Measurements from ENCODE around the gene C3orf33.
"Not testable (repeated sequence)": the region's sequence is repeated elsewhere in the genome, so short reads cannot be mapped to it uniquely, and the experiment has no call there.

C3orf33 gene, protein sequence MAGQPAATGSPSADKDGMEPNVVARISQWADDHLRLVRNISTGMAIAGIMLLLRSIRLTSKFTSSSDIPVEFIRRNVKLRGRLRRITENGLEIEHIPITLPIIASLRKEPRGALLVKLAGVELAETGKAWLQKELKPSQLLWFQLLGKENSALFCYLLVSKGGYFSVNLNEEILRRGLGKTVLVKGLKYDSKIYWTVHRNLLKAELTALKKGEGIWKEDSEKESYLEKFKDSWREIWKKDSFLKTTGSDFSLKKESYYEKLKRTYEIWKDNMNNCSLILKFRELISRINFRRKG

GRCh38 chr3:155805802-155806618, at the start of gene C3orf33:
Gene C3orf33 (minus strand): TSS chr3:155806278. CDS start chr3:155806252, 26 bp downstream.
- DNase-seq (ENCODE audit: low read depth): peak; percentile 35
- TF ChIP-seq, protein P1, sequence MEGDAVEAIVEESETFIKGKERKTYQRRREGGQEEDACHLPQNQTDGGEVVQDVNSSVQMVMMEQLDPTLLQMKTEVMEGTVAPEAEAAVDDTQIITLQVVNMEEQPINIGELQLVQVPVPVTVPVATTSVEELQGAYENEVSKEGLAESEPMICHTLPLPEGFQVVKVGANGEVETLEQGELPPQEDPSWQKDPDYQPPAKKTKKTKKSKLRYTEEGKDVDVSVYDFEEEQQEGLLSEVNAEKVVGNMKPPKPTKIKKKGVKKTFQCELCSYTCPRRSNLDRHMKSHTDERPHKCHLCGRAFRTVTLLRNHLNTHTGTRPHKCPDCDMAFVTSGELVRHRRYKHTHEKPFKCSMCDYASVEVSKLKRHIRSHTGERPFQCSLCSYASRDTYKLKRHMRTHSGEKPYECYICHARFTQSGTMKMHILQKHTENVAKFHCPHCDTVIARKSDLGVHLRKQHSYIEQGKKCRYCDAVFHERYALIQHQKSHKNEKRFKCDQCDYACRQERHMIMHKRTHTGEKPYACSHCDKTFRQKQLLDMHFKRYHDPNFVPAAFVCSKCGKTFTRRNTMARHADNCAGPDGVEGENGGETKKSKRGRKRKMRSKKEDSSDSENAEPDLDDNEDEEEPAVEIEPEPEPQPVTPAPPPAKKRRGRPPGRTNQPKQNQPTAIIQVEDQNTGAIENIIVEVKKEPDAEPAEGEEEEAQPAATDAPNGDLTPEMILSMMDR (conservative IDR thresholded peaks at IDR 0.05; ENCODE audit: control insufficient read depth, insufficient read depth, low read depth, low read length): peak; percentile 46
- peak within 1 kb of the TSS; percentile 76 for H3K4me3 ChIP-seq (ENCODE audit: control insufficient read depth, low read depth, low read length)

GRCh38 chr3:155854141-155854940, 48.3 kb upstream of the C3orf33 start, which contains the start of gene SLC33A1:
Gene SLC33A1 (minus strand): TSS chr3:155854427. CDS start chr3:155853997, 430 bp downstream.
- H3K4me3 ChIP-seq (ENCODE audit: control insufficient read depth, low read depth, low read length): peak within 1 kb of the TSS; percentile 88
- TF ChIP-seq, protein P1 (conservative IDR thresholded peaks at IDR 0.05; ENCODE audit: control insufficient read depth, insufficient read depth, low read depth, low read length): no peak
- DNase-seq (ENCODE audit: low read depth): peak; percentile 100

DNA sequence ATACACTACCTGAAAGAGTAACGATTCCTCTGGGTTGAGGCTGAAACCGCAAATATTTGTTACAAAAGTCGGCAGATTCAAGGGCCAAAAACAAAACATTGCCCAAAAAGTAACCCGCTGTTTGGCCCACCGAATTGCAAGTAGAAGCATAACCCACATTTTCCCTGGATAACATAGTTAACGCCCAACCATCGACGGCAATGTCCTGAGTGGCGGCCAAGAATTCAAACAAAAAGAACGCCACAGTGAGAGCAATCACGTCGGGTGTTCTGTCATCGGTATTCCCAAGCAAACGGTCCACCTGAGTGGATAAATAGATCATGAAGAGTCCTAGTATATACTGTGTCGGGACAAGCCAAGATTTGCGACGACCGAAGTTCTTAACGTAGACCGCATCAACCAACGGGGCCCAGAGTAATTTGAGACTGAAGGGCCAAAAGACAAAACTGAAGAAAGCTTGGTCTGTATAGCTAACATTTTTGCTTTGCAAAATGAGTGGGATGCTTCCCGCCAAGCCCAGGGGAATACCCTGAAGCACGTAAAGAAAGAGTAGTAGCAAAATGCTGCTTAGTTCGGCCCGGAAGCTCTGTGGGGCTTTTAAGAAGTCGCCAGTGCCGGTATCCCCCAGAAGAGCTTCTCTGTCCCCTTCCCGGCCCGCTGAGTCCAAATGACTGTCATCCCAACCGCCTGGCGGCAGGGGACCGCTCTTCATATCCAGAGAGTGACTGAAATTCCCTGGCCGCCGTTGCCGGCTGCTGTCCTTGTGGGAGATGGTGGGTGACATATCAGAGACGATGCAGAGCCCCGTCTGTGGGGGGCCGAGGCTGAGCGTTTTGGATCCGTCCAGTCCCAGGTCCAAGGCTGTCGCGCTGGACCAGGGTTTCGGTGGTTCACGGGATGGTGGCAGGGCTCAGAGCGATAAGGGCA, 47.4 kb upstream of the C3orf33 start:
- peak; percentile 23 for DNase-seq (ENCODE audit: low read depth)
- TF ChIP-seq, protein P1 (conservative IDR thresholded peaks at IDR 0.05; ENCODE audit: control insufficient read depth, insufficient read depth, low read depth, low read length): no peak
- H3K4me3 ChIP-seq (ENCODE audit: control insufficient read depth, low read depth, low read length): peak overlapping the region; percentile 88

DNA sequence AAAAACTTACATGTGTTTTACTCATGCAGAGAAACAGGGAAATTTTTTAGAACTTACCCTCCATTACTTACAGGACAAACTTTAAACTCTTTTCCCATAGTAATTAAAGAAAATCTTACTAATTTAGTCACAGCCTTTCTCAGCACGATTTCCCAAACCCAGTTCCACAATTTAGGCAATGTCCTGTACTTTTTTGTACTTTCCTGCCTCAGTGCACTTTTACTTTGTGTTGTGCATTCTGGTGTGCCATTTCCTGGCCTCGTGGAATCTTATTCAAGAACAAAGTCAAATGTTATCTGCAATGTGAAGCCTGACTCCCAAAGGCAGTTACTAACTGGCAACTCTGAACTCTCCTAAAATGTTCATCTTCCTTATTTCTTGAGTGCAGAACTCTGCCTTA, 46.3 kb upstream of the C3orf33 start:
- DNase-seq (ENCODE audit: low read depth): no peak
- TF ChIP-seq, protein P1 (conservative IDR thresholded peaks at IDR 0.05; ENCODE audit: control insufficient read depth, insufficient read depth, low read depth, low read length): no peak
- peak overlapping the region; percentile 88 for H3K4me3 ChIP-seq (ENCODE audit: control insufficient read depth, low read depth, low read length)

GRCh38 chr3:155849404-155849803, 43.3 kb upstream of the C3orf33 start:
- H3K4me3 ChIP-seq (ENCODE audit: control insufficient read depth, low read depth, low read length); DNase-seq (ENCODE audit: low read depth): not testable (repeated sequence)

- TF ChIP-seq, protein P1 (conservative IDR thresholded peaks at IDR 0.05; ENCODE audit: control insufficient read depth, insufficient read depth, low read depth, low read length): no peak
- no peak for DNase-seq (ENCODE audit: low read depth)
- no peak overlapping the region for H3K4me3 ChIP-seq (ENCODE audit: control insufficient read depth, low read depth, low read length)
Measured at GRCh38 chr3:155847993-155848392, 41.9 kb upstream of the C3orf33 start.

Measured in fibroblast of mammary gland (primary cell).